NCI-H748 (cell line): ENCODE measurements around the gene PEPD.

ENCODE experiments used
- DNase-seq: peaks from one replicate; lab custom pipeline; 2025; ENCODE audit not compliant: unreplicated experiment; lab: John Stamatoyannopoulos, UW

PEPD gene

GRCh38 chr19:33512580-33513137 is 8.9 kb downstream of the PEPD start:
- no peak for DNase-seq

DNA sequence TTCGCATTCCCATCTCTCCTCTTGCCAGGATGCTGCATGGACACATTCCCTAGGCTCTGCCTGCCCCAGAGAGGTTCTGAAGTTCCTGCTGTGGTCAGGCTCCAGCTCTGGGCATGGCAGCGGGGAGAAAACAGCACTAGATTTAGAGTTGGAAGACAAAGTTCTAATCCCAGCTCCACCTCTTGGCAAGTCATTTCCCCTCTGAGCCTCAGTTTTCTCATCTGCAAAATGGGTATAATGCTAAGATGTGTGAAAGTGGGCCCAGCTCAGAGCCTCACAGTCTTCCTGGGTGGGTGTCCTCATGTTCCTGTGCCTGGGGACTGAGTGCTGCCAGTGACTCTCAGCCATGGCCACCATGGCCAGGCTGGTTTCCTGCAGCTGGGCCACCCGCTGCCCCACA is 9.6 kb downstream of the PEPD start:
- DNase-seq = no peak

DNA sequence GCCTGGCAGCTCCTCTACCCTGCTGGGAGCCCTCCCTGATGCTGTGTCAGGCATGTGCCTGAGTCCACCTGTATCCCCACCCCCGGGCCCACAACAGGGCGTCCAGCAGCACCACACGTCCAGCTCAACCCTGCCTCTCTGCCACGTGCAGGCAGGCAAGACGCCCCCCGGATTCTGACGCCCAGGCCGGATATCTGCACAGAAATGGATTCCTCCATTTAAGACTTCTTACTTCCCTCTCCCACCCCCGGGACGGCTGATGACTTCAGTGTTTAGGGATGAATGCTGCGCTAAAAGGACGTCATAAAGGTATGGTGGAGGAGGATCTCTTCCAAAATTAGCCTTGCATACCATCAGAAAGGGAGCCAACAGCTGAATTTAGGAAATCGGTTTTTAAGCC is 10.2 kb downstream of the PEPD start:
- DNase-seq = no peak

DNA sequence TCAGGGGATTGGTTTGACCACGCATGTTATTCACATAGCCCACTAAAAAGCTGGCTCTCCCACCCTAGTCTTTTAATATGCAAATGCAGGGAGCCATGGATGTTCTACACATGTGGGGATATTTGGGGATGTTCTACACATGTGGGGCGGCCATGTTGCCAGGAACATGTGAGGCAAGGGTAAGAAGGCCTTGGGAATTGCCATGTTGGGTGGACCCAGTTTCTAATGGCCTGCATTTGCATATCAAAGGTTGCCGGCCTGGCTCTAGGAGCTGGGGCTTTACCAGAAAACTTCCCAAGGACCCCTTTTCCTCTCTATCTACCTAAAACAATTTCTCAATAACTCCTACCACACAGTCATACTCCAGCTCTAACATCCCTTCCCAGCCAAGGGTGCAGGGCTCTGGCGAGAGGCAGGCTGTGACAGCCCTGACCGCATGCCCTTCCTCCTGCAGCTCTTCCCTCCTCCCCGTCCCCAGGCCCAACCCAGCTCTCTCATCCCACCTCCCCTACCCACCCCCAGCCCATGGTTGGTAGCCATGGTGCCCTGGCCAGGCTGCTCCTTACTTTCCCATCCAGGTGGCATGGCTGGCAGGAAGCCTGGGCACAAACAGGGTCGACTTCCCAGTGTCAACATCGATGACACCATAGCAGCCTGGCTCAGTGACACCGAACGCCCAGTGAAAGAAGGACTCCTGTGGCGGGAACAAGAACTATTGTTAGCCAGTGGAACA is 11.0 kb downstream of the PEPD start:
- no peak for DNase-seq

GRCh38 chr19:33509774-33510173 is 11.8 kb downstream of the PEPD start:
- no peak for DNase-seq

DNA sequence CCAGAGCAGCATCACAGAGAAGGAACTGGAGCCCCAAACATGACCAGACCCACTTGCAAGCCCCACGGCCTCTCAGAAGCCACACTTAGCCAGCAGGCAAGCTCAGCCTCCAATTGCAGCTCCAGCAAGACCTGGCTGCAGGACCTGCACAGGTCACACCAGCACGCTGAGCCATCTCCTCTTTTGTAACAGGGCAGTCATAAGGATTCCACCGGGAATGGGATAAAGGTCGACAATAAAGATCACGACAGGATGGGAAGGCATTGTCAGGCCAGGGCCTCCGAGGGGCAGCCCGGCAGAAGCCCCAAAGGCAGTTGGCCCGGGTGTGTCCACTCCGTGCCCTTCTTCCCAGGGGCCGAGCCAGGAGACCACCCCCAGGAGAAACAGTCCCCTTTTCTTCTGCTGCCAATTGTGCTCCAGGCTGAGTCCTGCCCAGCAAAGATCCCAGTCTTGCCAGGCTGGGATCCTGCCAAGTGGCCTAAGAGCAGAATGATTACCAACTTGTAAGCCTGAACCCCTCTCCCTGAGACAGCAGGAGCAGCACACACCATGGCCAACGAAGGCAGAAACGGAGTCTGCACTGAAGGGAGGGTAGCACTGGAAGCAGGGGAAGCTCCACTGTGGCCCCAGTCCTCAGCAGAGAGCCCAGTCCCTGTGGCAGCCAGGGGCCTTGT is 12.5 kb downstream of the PEPD start:
- DNase-seq = no peak

DNA sequence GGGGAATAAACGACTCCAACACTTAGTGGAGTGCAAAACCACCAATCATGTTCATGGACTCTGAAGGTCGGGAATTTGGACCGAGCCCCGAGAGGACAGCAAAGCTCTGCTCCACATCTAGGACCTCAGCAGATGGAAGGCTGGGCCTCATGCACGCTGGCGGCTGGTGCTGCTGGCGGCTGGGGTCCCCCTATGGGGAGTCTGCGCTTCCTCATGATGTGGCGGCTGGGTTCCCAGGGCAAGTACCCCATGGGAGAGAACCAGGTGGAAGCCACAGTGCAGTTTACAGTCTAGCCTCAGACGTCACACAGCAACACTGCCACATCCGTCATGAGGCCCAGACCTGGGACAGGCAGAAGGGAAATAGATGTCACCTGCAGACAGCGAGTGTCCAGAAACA is 13.2 kb downstream of the PEPD start:
- DNase-seq = no peak

DNA sequence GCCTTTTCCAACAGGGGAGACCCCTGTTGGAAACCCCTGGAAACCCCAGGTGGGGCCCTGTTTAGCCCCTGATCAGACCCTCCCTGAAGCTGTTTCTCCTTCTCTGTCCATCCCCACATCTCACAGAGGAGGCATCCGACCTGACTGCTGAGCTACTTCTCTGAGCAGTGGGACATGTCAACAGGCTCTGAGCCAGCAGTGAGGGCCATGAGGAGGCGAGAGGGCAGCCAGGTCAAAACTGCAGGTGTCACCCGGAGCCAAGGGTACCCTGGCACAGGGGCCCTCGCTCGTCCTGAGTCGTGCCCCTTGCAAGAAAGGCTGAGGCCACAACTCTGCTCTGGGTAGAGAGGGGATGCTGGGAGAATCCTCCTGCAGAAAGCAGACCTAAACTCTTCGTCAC is 13.6 kb downstream of the PEPD start:
- DNase-seq = no peak

- no peak for DNase-seq
These were observed 14.3 kb downstream of the PEPD start for GRCh38 chr19:33507021-33507956.

- DNase-seq = no peak
These were observed 15.1 kb downstream of the PEPD start for GRCh38 chr19:33506498-33506897.

- DNase-seq = no peak
These were observed 15.8 kb downstream of the PEPD start for GRCh38 chr19:33505823-33506222.

GRCh38 chr19:33505148-33505547 is 16.4 kb downstream of the PEPD start:
- no peak for DNase-seq

DNA sequence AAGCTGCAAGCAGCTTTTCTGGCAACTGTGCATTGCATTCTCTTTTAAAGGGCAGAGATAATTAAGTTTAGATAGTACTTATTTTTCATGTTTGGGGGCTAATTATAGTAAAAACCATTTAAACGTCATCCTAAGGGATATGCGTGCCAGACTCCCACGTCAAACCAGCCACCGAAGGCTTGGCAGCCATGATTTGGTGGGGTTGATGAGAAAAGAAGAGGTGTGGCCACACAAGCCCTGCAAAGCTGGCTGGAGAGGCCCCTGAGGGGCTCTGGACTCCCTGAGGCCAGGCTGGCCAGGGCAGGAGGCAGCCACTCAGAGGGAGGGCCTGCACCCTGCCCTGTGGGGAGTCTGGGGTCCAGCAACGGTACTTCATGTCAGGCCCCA is 17.5 kb downstream of the PEPD start:
- DNase-seq = no peak

- DNase-seq = no peak
These were observed 18.0 kb downstream of the PEPD start for GRCh38 chr19:33503433-33504057.

DNA sequence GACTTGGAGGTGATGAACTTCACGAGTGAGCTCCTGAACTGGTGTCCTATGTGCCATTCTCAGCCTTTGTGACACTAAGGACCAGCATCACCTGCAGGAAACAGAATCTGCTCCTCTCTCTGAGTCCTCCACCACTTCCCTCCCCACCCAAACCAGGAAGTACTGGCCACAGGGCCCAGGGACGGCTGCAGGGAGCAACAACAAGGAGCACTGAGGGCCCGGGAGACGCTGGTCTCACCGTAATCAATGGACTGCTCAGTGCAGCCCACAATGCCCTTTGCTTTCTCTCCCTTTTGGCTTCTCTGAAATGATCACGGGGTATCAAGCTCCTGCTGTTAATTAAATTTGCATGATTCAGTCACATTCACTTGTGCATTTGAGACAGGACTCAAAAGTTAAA is 18.6 kb downstream of the PEPD start:
- DNase-seq = no peak

- DNase-seq = no peak
These were observed 19.1 kb downstream of the PEPD start for GRCh38 chr19:33502521-33502920.

GRCh38 chr19:33501693-33502356 is 19.8 kb downstream of the PEPD start:
- DNase-seq = no peak

DNA sequence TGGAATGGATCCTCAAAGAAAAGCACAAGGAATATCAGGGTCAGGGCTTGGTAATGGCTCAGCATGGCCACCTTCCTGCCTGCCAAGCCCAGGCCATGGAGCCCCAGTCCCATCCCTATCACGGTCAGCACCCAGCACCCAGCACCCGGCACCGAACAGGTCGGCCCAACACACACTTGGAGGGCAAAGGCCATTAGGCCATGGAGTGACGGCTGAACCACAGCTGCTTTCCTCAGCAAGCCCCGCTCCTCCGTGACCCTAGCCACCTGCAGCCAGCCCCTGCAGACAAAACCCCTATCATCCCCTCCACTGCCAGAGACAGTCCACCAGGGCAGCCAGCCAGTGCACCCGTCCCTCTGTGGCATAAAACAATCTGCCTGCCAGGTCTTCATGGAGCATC is 20.6 kb downstream of the PEPD start:
- no peak for DNase-seq

DNA sequence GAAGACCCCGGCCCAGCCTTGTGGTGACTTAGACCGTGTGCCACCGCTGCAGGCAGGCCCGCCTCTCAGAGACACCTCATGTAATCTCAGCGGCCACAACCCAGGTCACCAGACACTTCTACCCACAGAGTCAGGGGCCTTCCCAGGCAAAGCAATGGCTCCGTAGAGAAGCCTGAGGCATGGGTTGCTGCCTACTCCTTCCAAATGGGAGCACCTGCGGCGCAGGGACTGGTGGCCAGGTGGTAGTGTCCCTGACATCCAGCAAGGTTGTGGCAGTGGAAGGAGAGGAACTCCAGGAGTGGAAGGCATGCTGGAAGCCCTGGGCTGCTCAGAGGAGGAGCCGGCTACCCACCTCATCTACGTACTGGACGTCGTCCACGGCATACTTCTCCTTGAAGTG is 21.0 kb downstream of the PEPD start:
- DNase-seq = no peak

DNA sequence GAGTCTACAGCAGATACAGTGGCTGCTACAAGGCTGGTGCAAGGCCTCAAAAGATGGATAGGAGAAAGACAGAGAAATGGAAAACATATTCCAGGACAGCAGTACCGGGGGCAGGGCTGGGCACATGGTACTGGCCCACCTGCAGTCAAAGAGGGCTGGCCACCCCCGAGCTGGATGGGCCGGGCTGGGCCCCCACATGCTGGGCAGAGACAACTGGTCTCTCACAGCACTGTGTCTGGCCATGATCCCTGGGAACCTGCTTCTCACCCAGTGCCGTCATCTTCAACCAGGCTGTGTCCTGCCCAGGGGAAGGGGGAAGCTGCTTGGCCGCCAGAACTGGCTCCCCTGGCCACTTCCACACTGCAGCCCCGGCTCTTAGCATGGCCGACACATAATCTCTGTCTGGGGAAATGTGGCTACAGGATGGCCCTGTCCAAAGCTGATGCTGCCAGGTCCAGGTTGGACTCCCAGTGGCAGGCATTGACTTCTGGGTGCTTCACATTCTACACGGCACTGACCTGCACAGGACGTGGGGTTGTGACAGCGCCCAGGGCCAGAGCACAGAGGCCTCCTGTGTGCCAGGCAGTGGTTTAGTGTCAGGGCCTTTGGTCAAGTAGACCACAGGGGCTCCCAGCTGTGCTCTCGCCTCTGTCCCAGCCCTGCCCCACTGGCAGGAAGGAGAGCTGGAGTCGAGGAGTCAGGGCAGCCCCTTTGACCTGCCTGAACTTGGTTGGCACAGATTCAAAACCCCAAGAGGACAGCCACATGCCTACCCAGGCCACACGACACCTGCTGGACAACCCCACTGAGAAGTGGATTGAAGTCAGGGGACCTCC is 21.7 kb downstream of the PEPD start:
- DNase-seq = no peak
